Mesodermal cell (in vitro differentiated cells): ENCODE measurements around the gene LYPLAL1. TPM values are rescaled to one million over a fixed set of nuclear protein-coding genes. Genes with fewer than 3 reads are reported as not detected.

ENCODE experiments used
- H3K27ac ChIP-seq: 2 replicates; pipeline ENCODE4 v1.7.0; 2013; ENCODE audit warnings: mild to moderate bottlenecking, low read depth, low read length, moderate library complexity; ENCODE audit not compliant: severe bottlenecking
- H3K36me3 ChIP-seq: 2 replicates; pipeline ENCODE4 v1.7.1; 2013; ENCODE audit warnings: mild to moderate bottlenecking, low read length, moderate library complexity; ENCODE audit not compliant: control insufficient read depth, insufficient read depth
- H3K4me1 ChIP-seq: one replicate; pipeline ENCODE4 v1.7.1; 2013; ENCODE audit warnings: mild to moderate bottlenecking, low read length; ENCODE audit not compliant: insufficient read depth, control insufficient read depth, poor library complexity, severe bottlenecking
- H3K4me3 ChIP-seq: 2 replicates; pipeline ENCODE4 v1.7.0; 2013; ENCODE audit warnings: low read length, control low read depth, mild to moderate bottlenecking; ENCODE audit not compliant: insufficient read depth, poor library complexity, severe bottlenecking; ENCODE audit errors: extremely low read depth
- H3K9me3 ChIP-seq: 2 replicates; pipeline ENCODE4 v1.7.1; 2013; ENCODE audit warnings: mild to moderate bottlenecking, low read length, moderate library complexity; ENCODE audit not compliant: control insufficient read depth
- WGBS, 2 experiments: methylation state at CpG; one replicate each; pipeline ENCODE4 v1.1.5; 2013; ENCODE audit warnings: missing lambda C conversion rate in 2 of 2; ENCODE audit not compliant: insufficient coverage in 2 of 2; 5-methylcytosine and 5-hydroxymethylcytosine counted together
- polyA plus RNA-seq, 2 experiments: library from polyadenylated mRNA; stranded (reverse); fragments of 50-300 nt; gene quantifications; one replicate each; pipeline ENCODE4 v1.2.3, GENCODE V29; 2013

The LYPLAL1 gene
- 16.0 TPM for polyA plus RNA-seq (2013, experiment 1 of 2)
- 24.6 TPM for polyA plus RNA-seq (2013, experiment 2 of 2)

DNA sequence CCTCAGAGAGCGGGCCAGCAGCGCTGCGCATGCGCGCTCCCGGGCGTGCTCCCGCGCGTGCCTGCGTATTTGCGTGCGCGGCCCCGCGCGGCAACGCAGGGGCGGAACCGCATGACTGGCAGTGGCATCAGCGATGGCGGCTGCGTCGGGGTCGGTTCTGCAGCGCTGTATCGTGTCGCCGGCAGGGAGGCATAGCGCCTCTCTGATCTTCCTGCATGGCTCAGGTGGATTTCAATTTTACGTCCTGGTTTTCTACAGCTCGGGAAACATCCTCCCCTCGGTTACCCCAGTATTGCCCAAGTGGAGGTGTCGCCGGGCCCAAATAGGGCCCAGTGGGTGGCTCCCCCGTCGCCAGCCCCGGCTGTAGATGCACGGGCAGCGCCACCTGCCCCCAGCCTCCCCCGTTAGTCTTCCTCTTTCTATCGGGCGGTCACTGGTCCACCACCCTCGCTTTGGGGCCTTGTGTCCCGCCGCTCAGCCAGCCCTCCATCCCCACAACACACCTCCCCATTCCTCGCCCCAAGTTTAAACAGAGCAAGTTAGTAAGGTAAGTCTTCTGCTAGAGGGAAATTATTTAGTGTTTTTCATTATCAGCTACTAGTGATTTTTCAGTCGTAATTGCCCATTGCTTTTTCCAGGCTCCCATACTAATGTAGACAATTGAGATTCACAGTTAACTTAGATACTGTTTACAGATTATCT, at the start of gene LYPLAL1:
LYPLAL1 (plus strand) TSS at position 121 of the 702 bp plus-strand sequence; CDS start at position 134, 13 bp downstream.
- Histone ChIP-seq H3K36me3 (peaks cover 4% of the 10 kb centered on the region), H3K4me3 (peak within 1 kb of the TSS; percentile 68), H3K27ac (peak within 1 kb of the TSS; percentile 78), H3K4me1 (no peaks in the 10 kb centered on the region), H3K9me3 (no peaks in the 10 kb centered on the region)
- 1 to 5% methylated on average over 21 to 39 of the region's 48 CpGs for WGBS, 2 experiments

- Histone ChIP-seq H3K4me1 (no peaks in the 10 kb centered on the region), H3K9me3 (no peaks in the 10 kb centered on the region), H3K36me3 (no peaks in the 10 kb centered on the region), H3K4me3 (no peak overlapping the region), H3K27ac (no peak overlapping the region)
- 100% methylated on average over 3 of the region's 5 CpGs; no CpG with 5 or more reads in 1 of the 2 experiments for WGBS, 2 experiments
Measured at GRCh38 chr1:219124163-219124562, 49.5 kb upstream of the LYPLAL1 start.

GRCh38 chr1:219125342-219125741, 48.3 kb upstream of the LYPLAL1 start:
- H3K9me3 ChIP-seq = no peaks in the 10 kb centered on the region
- no peaks in the 10 kb centered on the region for H3K4me1 ChIP-seq
- H3K36me3 ChIP-seq = no peaks in the 10 kb centered on the region
- H3K27ac ChIP-seq = no peak overlapping the region
- WGBS, 2 experiments = 85 to 93% methylated on average over 3 of the region's 4 CpGs
- no peak overlapping the region for H3K4me3 ChIP-seq

DNA sequence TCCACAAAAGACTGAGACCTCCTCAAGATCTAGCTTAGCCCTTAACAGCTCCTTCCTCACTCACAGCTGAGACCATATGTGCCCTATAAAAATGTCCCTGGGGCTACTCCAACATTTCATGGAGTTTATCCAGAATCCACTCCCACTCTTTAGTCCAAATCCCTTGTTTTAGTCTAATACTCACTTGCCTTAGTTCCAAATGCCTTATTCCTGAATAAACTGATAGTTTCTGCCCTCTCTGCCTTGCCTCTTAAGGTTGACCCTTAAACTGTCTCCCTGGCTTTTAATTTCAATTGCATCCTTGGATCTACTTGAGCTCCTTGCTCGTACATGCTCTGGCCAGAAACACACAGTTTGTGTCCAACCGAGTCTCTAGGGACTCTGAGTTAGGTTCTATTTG, 47.3 kb upstream of the LYPLAL1 start:
- Histone ChIP-seq H3K9me3 (no peaks in the 10 kb centered on the region), H3K4me1 (no peaks in the 10 kb centered on the region), H3K36me3 (no peaks in the 10 kb centered on the region), H3K4me3 (no peak overlapping the region), H3K27ac (no peak overlapping the region)
- WGBS, 2 experiments = 95% methylated on average over 2 of the region's 2 CpGs; no CpG with 5 or more reads in 1 of the 2 experiments

DNA sequence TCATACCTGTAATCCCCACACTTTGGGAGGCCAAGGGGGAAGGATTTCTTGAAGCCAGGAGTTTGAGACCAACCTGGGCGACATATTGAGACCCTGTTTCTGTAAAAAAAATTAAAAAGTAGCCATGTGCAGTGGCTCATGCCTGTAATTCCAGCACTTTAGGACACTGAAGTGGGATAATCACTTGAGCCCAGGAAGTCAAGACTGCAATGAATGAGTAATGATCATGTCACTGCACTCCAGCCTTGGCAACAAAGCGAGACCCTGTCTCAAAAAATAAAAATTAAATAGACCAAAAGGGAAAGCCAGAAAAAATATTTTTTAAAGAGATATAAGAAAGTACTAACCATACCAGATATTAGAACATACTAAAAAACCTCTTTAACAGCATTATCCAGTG, 44.7 kb upstream of the LYPLAL1 start:
- 75 to 80% methylated on average over 1 of the region's 2 CpGs for WGBS, 2 experiments
- H3K27ac ChIP-seq = no peak overlapping the region
- no peaks in the 10 kb centered on the region for H3K36me3 ChIP-seq
- H3K4me3 ChIP-seq = no peak overlapping the region
- no peaks in the 10 kb centered on the region for H3K9me3 ChIP-seq
- no peaks in the 10 kb centered on the region for H3K4me1 ChIP-seq

- Histone ChIP-seq H3K4me3 (no peak overlapping the region), H3K4me1 (no peaks in the 10 kb centered on the region), H3K27ac (no peak overlapping the region), H3K36me3 (no peaks in the 10 kb centered on the region), H3K9me3 (no peaks in the 10 kb centered on the region)
- no CpG with 5 or more reads among the region's 1 CpG for WGBS, 2 experiments
Measured at GRCh38 chr1:219130366-219130935, 43.2 kb upstream of the LYPLAL1 start.

GRCh38 chr1:219132939-219133338, 40.7 kb upstream of the LYPLAL1 start:
- no CpG with 5 or more reads among the region's 1 CpG for WGBS, 2 experiments
- Histone ChIP-seq H3K4me1 (no peaks in the 10 kb centered on the region), H3K27ac (no peak overlapping the region), H3K36me3 (no peaks in the 10 kb centered on the region), H3K9me3 (no peaks in the 10 kb centered on the region), H3K4me3 (no peak overlapping the region)

- Histone ChIP-seq H3K36me3 (no peaks in the 10 kb centered on the region), H3K27ac (no peak overlapping the region), H3K4me1 (no peaks in the 10 kb centered on the region), H3K9me3 (no peaks in the 10 kb centered on the region), H3K4me3 (no peak overlapping the region)
- 93 to 94% methylated on average over 2 of the region's 3 CpGs for WGBS, 2 experiments
Measured at GRCh38 chr1:219138747-219139146, 34.9 kb upstream of the LYPLAL1 start.

GRCh38 chr1:219140303-219140877, 33.3 kb upstream of the LYPLAL1 start:
- Histone ChIP-seq H3K9me3 (no peaks in the 10 kb centered on the region), H3K36me3 (no peaks in the 10 kb centered on the region), H3K4me1 (no peaks in the 10 kb centered on the region), H3K27ac (no peak overlapping the region), H3K4me3 (no peak overlapping the region)
- WGBS, 2 experiments = 0% methylated on average over 1 of the region's 2 CpGs; no CpG with 5 or more reads in 1 of the 2 experiments

DNA sequence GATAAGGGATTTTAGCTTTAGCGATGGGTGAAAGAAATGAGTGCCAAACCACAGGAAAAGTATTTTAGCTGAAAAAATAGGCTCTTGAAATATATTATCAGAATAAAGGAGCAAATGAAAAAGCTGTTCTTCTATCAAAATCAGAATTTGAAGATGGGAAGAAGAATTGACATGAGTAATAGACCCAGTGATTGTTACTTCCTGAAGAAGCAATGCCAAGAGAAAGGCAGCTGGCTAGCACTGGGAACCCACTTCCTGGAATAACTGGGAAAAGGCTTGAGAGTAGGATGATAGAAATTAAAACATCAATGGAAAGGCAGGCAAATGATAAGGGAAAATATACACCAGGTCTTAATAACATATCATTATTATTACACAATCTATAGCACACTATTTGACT, 29.9 kb upstream of the LYPLAL1 start:
- Histone ChIP-seq H3K4me3 (no peak overlapping the region), H3K36me3 (no peaks in the 10 kb centered on the region), H3K9me3 (no peaks in the 10 kb centered on the region), H3K27ac (no peak overlapping the region), H3K4me1 (no peaks in the 10 kb centered on the region)
- WGBS, 2 experiments = 100% methylated on average over 1 of the region's 1 CpG; no CpG with 5 or more reads in 1 of the 2 experiments
